ENCODE data around the gene HAUS6.
"Not testable (repeated sequence)": the region's sequence is repeated elsewhere in the genome, so short reads cannot be mapped to it uniquely, and the experiment has no call there.

HAUS6 gene

DNA sequence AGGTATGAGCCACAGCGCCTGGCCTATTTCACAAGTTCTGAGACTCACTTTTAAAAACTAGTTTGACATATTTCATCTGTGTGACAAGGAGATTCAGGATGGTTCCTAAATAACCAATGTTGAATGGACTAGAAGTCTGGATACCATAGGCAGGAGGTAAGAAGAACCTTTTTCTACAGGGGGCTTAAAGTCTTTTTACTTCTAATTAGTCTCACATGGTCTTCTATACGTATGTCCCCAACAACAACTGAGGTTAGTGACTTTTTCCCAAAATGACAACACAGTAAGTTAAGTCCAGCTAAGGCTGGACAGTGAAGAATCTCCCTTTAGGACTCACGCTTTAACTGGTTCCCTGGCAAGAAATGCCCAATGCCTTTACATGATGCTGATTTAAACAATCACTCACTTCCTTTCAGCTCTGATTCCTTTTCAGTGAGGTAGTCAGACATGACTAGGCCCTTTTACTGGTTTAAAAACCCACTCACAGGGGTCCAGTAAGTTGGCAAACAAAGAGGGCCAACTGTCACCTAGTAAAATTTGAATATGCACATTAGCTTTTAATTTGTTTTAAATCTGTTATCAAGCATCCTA, 12.1 kb upstream of the HAUS6 start:
- no peak for DNase-seq

DNA sequence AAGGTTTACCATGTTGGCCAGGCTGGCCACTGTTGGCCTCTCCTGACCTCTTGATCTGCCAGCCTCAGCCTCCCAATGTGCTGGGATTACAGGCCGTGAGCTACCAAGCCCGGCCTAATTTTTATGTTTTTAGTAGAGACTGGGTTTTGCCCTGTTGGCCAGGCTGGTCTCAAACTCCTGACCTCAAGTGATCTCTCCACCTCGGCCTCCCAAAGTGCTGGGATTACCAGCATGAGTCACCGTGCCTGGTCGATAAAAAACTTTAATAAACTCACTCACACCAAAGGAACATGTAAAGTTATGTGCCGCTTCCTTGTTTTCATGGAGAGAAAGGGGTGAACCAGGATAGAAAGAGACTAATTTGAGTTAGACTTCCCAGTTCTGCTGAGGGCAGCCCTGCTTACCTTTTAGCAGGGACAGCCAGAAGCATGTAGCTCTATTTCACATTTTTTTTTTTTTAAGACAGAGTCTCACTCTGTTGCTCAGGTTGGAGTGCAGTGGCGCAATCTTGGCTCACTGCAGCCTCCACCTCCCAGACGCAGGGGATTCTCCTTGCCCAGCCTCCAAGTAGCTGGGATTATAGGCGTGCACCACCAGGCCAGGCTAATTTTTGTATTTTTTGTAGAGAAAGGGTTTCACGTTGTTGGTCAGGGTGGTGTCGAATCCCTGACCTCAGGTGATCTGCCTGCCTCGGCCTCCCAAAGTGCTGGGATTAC, 11.4 kb upstream of the HAUS6 start:
- DNase-seq = no peak

DNA sequence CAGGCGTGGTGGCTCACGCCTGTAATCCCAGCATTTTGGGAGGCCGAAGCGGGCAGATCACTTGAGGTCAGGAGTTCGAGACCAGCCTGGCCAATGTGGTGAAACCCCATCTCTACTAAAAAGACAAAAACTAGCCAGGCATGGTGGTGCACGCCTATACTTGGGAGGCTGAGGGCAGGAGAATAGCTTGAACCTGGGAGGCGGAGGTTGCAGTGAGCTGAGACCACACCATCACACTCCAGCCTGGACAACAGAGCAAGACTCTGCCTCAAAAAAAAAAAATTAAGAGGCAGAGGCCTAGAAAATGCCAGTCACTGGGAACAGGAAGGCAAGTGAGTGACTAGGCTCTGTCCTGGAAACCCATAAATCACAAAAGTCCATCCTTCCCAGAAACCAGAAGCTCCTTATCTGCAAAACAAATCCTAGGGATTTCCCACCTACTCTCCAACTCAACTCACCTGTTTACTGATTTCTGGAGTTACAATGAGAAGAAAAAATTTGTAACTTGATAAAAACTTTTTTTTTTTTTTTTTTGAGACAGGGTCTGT, 10.4 kb upstream of the HAUS6 start:
- DNase-seq = not testable (repeated sequence)

DNA sequence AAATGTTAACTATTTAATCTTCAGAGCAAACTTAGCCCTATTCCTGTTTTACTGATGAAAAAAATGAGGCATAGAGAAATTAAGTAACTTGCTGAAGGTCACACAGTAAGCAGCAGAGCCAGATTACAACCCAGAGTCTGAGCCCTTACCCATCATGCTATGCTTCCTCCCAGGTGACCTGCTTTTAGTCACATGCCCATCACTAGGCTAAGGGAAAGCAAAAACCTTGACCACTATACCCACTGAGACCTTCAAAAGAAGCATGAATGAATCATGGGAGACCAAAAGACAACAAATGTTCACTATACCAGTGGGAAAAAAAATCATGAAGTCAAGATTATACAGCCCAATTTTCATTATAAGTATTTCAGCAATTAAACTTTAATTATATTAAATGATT, 5.3 kb upstream of the HAUS6 start:
- DNase-seq = no peak

DNA sequence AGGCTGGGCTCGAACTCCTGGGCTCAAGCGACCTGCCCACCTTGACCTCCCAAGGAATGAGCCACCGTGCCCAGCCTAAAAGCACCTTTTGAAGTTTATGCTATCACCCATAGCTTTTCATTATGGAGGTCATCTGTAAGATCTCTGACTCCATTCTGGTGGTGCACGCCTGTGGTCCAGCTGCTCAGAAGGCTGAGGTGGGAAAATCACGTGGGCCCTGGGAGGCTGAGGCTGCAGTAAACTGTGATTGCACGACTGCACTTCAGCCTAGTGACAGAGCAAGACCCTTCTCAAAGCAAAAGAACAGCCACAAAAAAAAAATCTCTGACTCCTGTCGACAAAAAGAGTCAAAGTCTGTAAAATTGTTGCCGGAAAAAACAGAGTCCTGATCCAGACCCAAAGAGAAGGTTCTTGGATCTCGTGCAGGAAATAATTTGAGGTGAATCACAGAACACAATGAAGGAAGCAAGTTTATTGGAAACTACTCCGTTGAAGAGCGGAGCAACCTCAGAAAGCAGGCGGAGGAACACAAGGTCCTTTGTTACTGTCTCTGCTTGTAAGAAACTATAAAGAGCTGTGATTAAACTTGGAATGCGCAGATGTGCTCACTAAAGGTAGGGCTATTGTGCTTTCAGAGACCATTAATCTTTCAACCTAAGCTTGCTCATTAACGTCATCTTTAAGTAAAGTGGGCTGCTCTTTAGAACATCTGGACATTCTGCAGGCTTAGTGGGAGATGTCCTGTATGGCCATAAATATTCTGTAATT, 2.0 kb upstream of the HAUS6 start:
- DNase-seq = no peak

DNA sequence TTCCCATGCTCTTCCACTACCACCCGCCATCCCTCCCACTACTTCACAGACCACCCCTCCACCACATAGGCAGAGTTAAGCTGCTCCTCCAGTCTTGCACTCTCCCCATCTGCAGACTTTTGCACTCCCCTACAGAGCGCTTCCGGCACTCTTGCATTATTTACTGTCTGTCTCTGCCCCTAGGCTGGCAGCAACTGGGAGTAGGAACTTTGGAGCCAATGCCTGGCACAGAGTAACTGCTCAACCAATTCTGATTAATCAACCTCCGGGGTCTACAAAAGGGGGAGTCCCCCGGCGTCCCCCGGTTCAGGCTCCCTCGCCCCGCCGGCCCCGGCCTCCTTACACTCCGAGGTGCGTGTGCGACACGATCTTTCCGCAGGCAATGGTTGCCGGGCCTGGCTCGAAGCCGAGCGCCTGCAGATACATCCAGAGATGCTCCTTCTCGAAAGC, 498 bp downstream of the HAUS6 start:
- DNase-seq = peak; percentile 33 to 45

DNA sequence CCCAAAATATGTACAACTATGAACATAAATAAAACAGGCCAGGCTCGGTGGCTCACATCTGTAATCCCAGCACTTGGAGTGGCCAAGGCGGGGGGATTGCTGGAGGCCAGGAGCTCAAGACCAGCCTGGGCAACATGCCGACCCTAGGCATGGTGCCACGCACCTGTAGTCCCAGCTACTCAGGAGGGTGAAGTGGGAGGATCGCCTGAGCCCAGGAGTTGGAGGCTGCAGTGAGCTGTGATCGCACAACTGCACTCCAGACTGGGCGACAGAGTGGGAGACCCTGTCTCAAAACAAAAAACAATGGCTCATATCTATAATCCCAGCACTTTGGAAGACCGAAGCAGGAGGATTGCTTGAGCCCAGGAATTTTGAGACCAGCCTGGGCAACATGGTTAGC, 1.5 kb downstream of the HAUS6 start:
- no peak for DNase-seq

DNA sequence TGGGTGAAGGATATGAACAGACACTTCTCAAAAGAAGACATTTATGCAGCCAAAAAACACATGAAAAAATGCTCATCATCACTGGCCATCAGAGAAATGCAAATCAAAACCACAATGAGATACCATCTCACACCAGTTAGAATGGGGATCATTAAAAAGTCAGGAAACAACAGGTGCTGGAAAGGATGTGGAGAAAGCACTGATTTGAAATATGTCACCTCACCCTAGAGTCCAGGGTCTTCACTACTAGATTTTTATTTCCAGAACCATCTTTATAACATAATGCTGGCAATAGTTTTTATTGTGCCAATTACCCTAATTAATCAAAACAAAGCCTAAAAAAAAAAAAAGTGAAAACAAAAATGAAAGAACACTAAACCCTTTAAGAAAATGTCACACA, 5.3 kb downstream of the HAUS6 start:
- not testable (repeated sequence) for DNase-seq

DNA sequence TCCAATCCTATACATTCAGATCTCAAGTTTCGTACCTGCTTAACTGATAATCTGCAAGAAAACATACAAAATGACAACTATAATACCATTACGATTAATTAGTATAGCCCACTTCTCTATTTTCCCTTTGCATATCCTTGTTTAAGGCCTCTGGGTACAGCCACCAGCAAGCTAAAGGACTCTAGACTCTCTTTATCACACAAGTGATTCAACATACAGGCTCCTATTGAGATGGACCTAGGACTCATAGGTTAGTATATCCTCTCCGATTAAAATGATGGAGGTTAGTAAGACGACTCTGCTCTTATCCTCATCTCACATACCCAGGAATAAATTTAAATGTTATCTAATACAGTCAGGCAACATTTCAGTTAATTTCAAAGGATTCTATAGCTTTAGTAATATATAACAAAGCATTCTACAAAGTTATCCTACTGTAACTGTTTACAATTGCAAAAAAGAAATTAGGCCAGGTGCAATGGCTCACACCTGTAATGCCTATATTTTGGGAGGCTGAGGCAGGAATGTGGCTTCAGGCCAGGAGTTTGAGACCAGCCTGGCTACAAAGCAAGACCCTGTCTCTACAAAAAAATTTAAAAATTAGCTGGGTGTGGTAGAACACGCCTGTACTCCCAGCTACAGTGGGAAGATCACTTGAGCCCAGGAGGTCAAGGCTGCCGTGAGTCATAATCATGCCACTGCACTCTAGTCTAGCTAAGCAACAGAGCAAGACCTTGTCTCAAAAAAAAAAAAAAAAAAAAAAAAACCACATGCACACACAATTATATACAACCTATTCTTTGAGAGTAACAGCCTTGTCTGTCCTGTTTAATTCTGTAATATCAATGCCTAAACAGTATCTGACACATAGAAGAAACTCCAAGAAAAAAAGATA, 15.4 kb downstream of the HAUS6 start:
- no peak for DNase-seq

DNA sequence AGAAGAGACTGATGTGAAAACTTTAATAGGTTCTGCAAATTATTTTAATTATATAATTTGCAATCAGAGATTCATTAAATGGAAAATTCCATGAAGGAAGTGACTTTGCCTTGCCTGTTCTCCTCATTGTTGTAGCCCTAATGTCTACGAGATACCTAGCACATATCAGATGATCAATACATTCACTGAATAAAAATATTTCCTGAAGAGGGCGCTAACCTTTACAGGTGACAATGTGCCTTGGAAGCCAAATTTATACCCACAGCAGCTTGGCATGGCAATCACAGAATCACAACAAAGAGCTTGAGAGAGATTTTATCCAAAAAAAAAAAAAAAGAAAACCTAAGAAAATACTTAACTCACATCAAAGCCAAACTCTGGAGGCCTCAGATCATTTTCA, 17.4 kb downstream of the HAUS6 start:
- DNase-seq = no peak

DNA sequence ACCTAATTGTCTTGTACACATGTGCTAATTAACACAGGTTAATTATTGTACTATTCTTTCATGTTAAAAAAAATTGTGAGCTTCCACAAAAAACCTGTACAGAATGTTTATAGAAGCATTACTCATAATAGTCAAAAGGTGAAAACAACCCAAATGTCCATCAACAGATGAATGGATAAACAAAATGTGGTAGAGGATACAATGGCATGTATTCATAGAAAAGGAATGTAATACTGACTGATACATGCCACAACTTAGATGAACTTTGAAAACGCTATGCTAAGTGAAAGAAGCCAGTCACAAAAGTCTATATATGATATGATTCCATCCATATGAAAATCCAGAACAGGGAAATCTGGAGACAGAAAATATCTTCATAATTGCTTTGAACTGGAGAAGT, 27.9 kb downstream of the HAUS6 start:
- DNase-seq = no peak

DNA sequence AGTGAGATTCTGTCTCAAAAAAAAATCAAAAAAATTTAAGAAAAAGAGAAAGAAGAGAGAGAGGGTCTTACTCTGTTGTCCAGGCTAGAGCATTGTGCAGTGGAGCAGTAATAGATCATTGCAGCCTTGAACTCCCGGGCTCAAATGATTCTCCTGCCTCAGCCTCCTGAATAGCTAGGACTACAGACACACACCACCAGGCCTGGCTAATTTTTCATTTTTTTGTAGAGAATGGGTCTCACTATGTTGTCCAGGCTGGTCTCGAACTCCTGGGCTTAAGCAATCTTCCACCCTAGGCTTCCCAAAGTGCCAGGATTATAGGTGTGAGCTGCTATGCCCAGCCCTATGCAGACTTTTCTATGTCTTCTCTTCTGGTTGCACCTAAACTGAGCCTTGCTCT, 28.5 kb downstream of the HAUS6 start:
- DNase-seq = no peak

DNA sequence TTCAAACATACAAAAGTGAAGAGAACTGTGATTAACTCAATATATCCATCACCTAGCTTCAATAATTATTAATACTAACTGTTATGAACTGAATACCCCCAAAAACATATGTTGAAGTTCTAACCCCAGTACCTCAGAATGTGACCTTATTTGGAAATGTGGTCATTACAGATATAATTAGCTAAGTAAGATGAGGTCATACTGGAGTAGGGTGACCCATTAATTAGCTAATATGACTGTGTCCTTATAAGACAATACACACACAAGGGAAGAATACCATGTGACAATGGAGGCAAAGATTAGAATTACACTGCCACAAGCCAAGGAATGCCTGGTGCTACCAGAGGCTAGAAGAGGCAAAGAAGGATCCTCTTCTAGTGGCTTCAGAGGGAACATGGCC, 45.7 kb downstream of the HAUS6 start:
- DNase-seq = no peak

DNA sequence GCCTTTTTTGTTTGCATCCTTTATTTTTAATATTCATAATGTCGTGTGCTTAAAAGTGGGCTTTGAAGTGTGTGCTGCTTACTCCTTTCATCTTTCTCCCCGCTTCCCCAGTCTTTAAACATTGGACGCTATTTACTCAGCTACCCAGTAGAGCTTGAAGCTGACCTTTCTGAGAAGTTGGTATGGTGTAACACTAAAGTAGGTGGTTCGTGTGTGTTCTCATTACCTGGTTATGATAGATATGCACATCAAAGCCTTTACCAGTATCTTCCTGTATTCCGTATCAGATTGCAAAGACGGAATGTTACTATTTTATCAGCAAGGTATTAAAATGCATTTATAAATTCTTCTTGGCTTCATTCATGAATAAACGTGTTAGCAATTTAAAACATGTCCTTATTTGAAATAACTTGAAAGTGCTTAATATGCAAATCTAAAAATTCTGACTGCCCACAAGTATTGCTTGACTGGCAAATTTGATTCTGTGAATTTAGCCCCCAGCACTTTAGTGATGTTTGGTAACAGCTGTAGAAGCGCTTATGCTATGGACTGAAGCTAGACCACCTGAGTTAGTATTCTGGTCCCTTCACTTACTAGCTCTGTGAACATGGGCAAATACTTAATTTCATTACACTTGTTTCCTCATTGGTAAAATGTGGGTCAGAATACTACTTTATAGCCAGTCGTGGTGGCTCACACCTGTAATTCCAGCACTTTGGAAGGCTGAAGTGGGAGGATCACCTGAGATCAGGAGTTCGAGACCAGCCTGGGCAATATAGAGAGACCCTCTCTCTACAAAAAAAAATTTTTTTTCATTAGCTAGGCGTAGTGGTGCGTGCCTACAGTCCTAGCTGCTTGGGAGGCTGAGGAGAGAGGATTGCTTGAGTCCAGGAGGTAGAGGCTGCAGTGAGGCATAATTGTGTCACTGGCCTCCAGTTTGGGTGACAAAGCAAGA, 51.8 kb downstream of the HAUS6 start:
- no peak for DNase-seq

DNA sequence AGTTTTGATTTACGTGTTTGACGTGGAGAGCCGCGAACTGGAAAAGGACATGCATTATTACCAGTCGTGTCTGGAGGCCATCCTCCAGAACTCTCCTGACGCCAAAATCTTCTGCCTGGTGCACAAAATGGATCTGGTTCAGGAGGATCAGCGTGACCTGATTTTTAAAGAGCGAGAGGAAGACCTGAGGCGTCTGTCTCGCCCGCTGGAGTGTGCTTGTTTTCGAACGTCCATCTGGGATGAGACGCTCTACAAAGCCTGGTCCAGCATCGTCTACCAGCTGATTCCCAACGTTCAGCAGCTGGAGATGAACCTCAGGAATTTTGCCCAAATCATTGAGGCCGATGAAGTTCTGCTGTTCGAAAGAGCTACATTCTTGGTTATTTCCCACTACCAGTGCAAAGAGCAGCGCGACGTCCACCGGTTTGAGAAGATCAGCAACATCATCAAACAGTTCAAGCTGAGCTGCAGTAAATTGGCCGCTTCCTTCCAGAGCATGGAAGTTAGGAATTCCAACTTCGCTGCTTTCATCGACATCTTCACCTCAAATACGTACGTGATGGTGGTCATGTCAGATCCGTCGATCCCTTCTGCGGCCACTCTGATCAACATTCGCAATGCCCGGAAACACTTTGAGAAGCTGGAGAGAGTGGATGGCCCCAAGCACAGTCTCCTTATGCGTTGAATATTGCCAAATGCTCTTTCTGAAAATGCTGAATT, 52.6 kb downstream of the HAUS6 start:
- peak; percentile 14 to 42 for DNase-seq

DNA sequence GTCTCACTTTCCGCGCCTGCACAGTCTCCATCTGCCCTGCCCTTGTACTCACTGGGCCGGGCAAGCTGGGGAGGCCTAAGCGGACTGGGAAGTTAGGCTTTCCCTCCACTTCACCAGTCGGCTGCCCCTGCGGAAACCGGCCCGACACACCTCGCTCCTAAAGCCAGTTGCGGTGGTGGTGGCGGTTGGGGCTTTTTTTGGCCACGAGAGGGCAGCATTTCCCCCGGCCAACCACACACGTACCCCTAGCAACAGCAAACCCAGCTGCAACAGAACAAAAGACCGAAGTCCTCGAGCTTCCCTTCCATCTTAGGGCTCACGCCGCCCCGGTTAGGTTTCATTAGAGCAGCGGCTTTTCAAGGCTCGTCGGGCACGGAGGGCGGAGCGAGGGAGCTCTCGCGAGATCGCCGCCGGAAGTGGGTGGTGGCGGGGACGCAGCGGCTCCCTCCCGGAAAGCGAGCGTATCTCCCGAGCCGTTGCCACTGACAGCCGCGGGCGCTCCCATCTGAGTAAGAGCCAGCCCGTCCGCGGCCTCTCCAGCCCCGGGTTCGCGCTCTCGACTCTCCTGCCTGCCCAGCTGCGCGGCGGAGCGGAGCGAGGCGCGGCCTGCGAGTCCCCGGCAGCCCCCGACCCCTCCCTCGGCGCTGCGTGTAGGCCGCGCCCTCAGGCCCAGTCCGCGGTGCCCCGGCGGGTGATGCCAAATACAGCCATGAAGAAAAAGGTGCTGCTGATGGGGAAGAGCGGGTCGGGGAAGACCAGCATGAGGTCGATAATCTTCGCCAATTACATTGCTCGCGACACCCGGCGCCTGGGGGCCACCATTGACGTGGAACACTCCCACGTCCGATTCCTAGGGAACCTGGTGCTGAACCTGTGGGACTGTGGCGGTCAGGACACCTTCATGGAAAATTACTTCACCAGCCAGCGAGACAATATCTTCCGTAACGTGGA, 53.5 kb downstream of the HAUS6 start, which contains the start of gene RRAGA:
Gene RRAGA, plus strand, starts transcription at position 462 of the 951 bp plus-strand sequence. Its CDS starts 233 bp downstream, at position 695.
- DNase-seq = peak; percentile 95 to 96

DNA sequence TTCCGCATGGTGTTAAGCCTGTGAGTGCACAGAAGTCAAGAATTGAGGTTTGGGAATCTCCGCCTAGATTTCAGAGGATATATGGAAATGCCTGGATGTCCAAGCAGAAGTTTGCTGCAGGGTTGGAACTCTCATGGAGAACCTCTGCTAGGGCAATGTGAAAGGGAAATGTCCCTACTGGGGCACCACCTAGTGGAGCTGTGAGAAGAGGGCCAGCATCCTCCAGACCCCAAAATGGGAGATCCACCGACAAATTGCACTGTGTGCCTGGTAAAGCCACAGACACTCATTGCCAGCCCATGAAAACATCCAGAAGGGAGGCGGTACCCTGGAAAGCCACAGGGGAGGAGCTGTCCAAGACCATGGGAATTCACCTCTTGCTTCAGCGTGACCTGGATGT, 66.1 kb downstream of the HAUS6 start:
- no peak for DNase-seq

DNA sequence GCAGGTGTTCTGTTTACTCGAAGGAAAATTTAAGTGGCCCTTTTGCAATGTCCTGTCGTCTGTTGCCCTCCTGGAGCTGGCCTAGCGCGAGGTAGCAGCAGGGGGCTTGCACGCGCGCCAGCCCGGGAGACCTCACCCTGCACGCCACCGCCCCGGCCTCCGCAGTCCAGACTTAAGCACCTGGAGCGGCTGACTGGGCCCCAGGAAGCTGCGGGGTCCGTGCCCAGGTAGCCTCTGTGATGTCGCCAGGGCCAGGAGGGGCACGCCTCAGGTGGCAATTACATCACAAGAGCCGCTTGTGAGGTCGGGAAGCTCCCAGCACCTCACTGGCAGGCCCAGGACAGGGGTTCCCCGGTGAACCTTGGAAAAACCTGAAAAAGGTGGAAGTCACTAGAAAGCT, 69.7 kb downstream of the HAUS6 start, which contains the start of gene SAXO1:
Gene SAXO1, minus strand, starts transcription at position 195 of the 400 bp plus-strand sequence. CDS start 301 bp downstream, outside the sequence.
- no peak for DNase-seq

DNA sequence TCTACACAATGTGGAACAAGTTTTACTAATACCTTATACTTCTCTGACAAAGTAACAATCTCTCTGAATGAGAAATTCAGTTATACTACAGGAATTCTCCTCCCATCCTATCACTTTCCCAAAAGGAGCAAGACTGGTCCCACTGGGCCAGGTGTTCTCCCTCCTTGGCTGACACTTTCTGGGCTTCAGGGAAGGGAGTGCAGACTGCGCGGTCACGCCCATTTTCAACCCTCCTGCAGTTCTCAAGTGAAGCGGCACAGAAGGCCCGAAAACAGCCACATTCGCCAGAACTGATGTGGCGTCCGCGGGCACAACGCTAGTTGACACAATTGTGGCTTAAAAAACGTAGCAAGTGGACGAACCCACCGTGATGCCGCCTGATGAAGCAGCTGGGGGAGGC, 70.3 kb downstream of the HAUS6 start:
- no peak for DNase-seq
